AG09309 (cell line): Measurements from ENCODE around the gene LGR6.

ENCODE experiments used
- DNase-seq: peaks from one replicate; pipeline ENCODE4 v3.0.0-alpha.2; 2010; ENCODE audit warnings: low read depth
- H3K4me3 ChIP-seq: 2 replicates; pipeline ENCODE4 v1.5.1; 2011; ENCODE audit warnings: mild to moderate bottlenecking, low read depth, low read length, moderate library complexity; ENCODE audit not compliant: control insufficient read depth
- CTCF ChIP-seq: IDR thresholded peaks from 2 replicates; pipeline ENCODE4 v1.5.1; 2011; ENCODE audit warnings: mild to moderate bottlenecking, low read depth, low read length, inconsistent platforms; ENCODE audit not compliant: insufficient read depth, control insufficient read depth; ENCODE audit errors: missing control alignments

The LGR6 gene

DNA sequence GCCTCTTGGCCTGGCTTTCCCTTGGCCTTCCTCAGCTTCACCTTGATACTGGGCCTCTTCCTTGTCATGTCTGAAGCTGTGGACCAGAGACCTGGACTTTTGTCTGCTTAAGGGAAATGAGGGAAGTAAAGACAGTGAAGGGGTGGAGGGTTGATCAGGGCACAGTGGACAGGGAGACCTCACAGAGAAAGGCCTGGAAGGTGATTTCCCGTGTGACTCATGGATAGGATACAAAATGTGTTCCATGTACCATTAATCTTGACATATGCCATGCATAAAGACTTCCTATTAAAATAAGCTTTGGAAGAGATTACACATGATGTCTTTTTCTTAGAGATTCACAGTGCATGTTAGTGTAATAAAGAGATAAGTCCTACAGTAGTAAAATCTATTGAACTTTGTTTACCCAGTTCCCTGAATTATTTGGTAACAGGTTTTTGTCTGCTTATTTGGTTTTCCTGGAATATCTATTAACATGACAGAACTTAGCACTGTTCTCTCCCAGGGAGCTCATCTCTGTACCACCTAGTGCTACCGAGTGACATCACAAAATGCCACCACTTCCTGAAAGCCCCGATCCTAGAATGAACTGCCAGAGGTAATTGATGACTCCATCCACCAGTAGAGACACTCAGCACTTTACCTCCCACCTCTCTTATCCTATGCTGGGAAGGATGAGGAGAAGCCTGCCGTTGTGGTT is 125.9 kb downstream of the LGR6 start:
- no peak for TF ChIP-seq CTCF
- no peak overlapping the region for H3K4me3 ChIP-seq
- DNase-seq: no peak

- no peak overlapping the region for H3K4me3 ChIP-seq
- no peak for TF ChIP-seq CTCF
These were observed 126.4 kb downstream of the LGR6 start for GRCh38 chr1:202320081-202320405.

DNA sequence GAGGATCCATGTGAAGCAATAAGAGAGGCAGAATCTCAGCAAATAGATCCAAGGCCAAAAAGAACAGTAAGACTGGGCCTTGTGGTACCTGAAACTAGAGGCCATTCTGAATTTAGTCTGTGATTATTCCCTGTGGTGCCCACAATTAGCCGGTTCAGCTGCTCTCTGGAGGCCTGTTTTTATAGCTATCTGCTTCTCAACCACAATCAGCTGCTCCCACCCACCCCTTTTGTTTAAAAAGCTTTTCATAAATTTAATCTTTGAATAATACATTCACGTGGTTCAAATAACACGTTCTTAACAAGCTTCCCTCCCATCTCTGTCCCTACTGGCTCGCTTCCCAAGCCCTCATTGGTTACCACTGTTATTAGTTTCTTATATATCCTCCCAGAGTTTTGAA is 130.1 kb downstream of the LGR6 start:
- DNase-seq: no peak
- TF ChIP-seq CTCF: no peak
- H3K4me3 ChIP-seq: no peak overlapping the region

More at GRCh38 chr1:202320081-202320405, 126.4 kb downstream of the LGR6 start:
- no peak for DNase-seq

- no peak overlapping the region for H3K4me3 ChIP-seq
- TF ChIP-seq CTCF: no peak
- DNase-seq: no peak
These were observed 131.0 kb downstream of the LGR6 start for GRCh38 chr1:202324646-202325045.

- DNase-seq: no peak
- no peak for TF ChIP-seq CTCF
- no peak overlapping the region for H3K4me3 ChIP-seq
These were observed 136.3 kb downstream of the LGR6 start for GRCh38 chr1:202329891-202330290.

- no peak for DNase-seq
- H3K4me3 ChIP-seq: no peak overlapping the region
- no peak for TF ChIP-seq CTCF
These were observed 140.3 kb downstream of the LGR6 start for GRCh38 chr1:202333861-202334260.
